ENCODE results near the gene KIAA0232.

KIAA0232 gene

GRCh38 chr4:6811165-6811564 is 28.6 kb downstream of the KIAA0232 start:
- DNase-seq (ENCODE audit: low spot score): no peak
- no peak overlapping the region for H3K27ac ChIP-seq
- H3K4me3 ChIP-seq: no peak overlapping the region
- TF ChIP-seq, protein P1, sequence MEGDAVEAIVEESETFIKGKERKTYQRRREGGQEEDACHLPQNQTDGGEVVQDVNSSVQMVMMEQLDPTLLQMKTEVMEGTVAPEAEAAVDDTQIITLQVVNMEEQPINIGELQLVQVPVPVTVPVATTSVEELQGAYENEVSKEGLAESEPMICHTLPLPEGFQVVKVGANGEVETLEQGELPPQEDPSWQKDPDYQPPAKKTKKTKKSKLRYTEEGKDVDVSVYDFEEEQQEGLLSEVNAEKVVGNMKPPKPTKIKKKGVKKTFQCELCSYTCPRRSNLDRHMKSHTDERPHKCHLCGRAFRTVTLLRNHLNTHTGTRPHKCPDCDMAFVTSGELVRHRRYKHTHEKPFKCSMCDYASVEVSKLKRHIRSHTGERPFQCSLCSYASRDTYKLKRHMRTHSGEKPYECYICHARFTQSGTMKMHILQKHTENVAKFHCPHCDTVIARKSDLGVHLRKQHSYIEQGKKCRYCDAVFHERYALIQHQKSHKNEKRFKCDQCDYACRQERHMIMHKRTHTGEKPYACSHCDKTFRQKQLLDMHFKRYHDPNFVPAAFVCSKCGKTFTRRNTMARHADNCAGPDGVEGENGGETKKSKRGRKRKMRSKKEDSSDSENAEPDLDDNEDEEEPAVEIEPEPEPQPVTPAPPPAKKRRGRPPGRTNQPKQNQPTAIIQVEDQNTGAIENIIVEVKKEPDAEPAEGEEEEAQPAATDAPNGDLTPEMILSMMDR (IDR thresholded peaks at IDR 0.05): no peak

- H3K4me3 ChIP-seq: no peak overlapping the region
- DNase-seq (ENCODE audit: low spot score): no peak
- H3K27ac ChIP-seq: no peak overlapping the region
- TF ChIP-seq, protein P1 (IDR thresholded peaks at IDR 0.05): no peak
Measured at GRCh38 chr4:6812766-6813165, 30.2 kb downstream of the KIAA0232 start.

DNA sequence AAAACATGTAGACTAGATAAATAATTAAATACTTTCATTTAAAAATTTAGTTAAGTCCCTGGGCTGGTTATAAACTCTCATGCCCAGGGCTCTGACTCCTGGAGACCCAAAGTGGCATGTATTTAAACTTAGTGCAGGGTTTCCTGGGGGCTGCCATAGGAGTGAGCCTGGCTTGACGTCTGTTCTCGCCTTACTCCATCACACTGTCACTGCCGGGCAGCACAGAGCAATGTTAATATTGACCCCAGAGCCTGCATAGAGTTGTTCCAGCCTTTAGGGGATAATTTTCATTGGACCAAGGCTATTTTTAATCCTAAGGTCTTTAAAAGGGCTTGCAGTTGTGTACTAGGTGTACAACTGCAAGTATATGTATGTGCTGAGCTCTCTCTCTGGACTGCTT is 31.2 kb downstream of the KIAA0232 start:
- no peak for DNase-seq (ENCODE audit: low spot score)
- Histone ChIP-seq H3K27ac (no peak overlapping the region), H3K4me3 (no peak overlapping the region)
- TF ChIP-seq, protein P1 (IDR thresholded peaks at IDR 0.05): no peak

DNA sequence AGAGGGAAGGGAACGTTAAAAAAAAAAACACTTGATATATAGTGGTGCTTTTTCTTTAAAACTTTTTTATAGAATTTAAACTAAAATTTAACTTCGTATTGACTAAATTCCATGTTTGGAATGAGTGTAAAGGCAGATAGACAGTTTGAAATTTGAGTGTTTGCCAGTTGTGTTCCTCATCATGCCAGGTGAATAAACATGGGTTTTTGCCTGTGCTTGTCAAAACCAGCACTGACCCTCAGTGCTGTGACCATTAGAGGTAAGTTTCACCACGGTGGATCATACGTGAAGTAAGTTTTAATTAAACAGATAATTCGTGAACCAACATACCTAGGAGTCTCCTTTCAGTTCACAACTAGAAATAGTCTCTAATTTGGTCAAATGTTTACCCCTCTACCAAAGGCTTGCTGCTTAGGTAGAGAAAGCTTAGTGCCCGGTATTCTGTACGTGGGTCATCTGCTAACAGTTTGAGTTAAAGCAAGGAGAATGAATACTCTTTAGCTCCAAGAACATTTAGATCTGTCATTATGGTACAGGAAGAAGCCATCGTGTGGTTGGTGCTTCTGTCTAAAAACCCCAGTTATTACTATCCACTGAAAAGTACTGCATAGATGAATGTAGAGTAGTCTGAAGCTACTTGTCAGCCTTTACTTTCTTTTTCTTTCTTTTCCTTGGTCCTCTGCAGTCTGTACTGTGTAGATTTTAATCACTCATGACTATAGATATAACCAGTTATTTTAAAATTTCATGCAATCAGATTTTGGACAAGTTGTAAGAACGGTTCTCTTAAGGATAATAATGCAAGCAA is 32.7 kb downstream of the KIAA0232 start:
- Histone ChIP-seq H3K4me3 (no peak overlapping the region), H3K27ac (no peak overlapping the region)
- TF ChIP-seq, protein P1 (IDR thresholded peaks at IDR 0.05): no peak
- no peak for DNase-seq (ENCODE audit: low spot score)

GRCh38 chr4:6819295-6819694 is 36.8 kb downstream of the KIAA0232 start:
- Histone ChIP-seq H3K27ac (no peak overlapping the region), H3K4me3 (no peak overlapping the region)
- TF ChIP-seq, protein P1 (IDR thresholded peaks at IDR 0.05): no peak
- no peak for DNase-seq (ENCODE audit: low spot score)

GRCh38 chr4:6820695-6821094 is 38.2 kb downstream of the KIAA0232 start:
- no peak for DNase-seq (ENCODE audit: low spot score)
- Histone ChIP-seq H3K4me3 (no peak overlapping the region), H3K27ac (no peak overlapping the region)
- TF ChIP-seq, protein P1 (IDR thresholded peaks at IDR 0.05): no peak

GRCh38 chr4:6824071-6824470 is 41.5 kb downstream of the KIAA0232 start:
- no peak overlapping the region for H3K4me3 ChIP-seq
- no peak overlapping the region for H3K27ac ChIP-seq
- TF ChIP-seq, protein P1 (IDR thresholded peaks at IDR 0.05): no peak
- no peak for DNase-seq (ENCODE audit: low spot score)
